HepG2 (cell line): Measurements from ENCODE around the gene DNAJC5. TPM values are rescaled to one million over a fixed set of nuclear protein-coding genes. Genes with fewer than 3 reads are reported as not detected.
A peak's percentile ranks its signal among the peaks of the same experiment; 100 is the strongest.

ENCODE experiments used
- CBX2 ChIP-seq, 2 experiments: fragments of 200-600 bp in 1 of 2; sonication (generic); formaldehyde crosslinking in 1 of 2; IDR thresholded peaks; 2 replicates each; pipeline versions ENCODE4 v1.7.0 to v1.8.1; 2018 to 2022; ENCODE audit warnings: low read depth in 2 of 2, low read length in 1 of 2, mild to moderate bottlenecking in 1 of 2, missing genetic modification reagents in 1 of 2
- EHMT2 ChIP-seq: fragments of 200-600 bp; sonication (generic); IDR thresholded peaks from 2 replicates; pipeline ENCODE4 v1.7.0; 2017; ENCODE audit warnings: antibody characterized with exemption, low read depth, low read length, borderline replicate concordance
- EP300 ChIP-seq, 3 experiments: sonication (generic) in 1 of 3; formaldehyde crosslinking in 1 of 3; IDR thresholded peaks; 2 replicates each; pipeline versions ENCODE4 v1.5.1 to v1.6.1; 2011 to 2020; ENCODE audit warnings: low read depth in 2 of 3, low read length in 2 of 3, borderline replicate concordance in 1 of 3, improper control_type of control experiment in 1 of 3, mild to moderate bottlenecking in 1 of 3, missing genetic modification reagents in 1 of 3, moderate library complexity in 1 of 3
- GABPB1 ChIP-seq: IDR thresholded peaks from 2 replicates; pipeline ENCODE4 v1.6.1; 2016; ENCODE audit warnings: mild to moderate bottlenecking, missing genetic modification reagents, moderate library complexity, missing compliant biosample characterization
- HOXA7 ChIP-seq: sonication (generic); formaldehyde crosslinking; IDR thresholded peaks from 2 replicates; pipeline ENCODE4 v1.8.1; 2022; ENCODE audit warnings: mild to moderate bottlenecking, missing genetic modification reagents, moderate library complexity
- HOXD1 ChIP-seq: sonication (generic); formaldehyde crosslinking; IDR thresholded peaks from 2 replicates; pipeline ENCODE4 v1.5.0; 2020; ENCODE audit warnings: missing genetic modification reagents
- KDM5A ChIP-seq: fragments of 200-600 bp; sonication (generic); IDR thresholded peaks from 2 replicates; pipeline ENCODE4 v1.7.0; 2018; ENCODE audit warnings: antibody characterized with exemption, mild to moderate bottlenecking, low read length, borderline replicate concordance
- KLF13 ChIP-seq: sonication (generic); formaldehyde crosslinking; IDR thresholded peaks from 2 replicates; pipeline ENCODE4 v1.4.0; 2020; ENCODE audit warnings: mild to moderate bottlenecking, missing genetic modification reagents
- KMT2A ChIP-seq: sonication (generic); formaldehyde crosslinking; IDR thresholded peaks from 2 replicates; pipeline ENCODE4 v1.4.0; 2020; ENCODE audit warnings: missing genetic modification reagents
- NAIF1 ChIP-seq: sonication (generic); formaldehyde crosslinking; IDR thresholded peaks from 2 replicates; pipeline ENCODE4 v1.5.0; 2020; ENCODE audit warnings: mild to moderate bottlenecking, missing genetic modification reagents, borderline replicate concordance
- REXO4 ChIP-seq: sonication (generic); formaldehyde crosslinking; IDR thresholded peaks from 2 replicates; pipeline ENCODE4 v1.8.0; 2022; ENCODE audit warnings: missing genetic modification reagents, mild to moderate bottlenecking, borderline replicate concordance
- SMYD3 ChIP-seq: sonication (generic); formaldehyde crosslinking; IDR thresholded peaks from 2 replicates; pipeline ENCODE4 v1.8.1; 2023; ENCODE audit warnings: mild to moderate bottlenecking, missing genetic modification reagents
- TARDBP ChIP-seq: sonication (generic); formaldehyde crosslinking; IDR thresholded peaks from 2 replicates; pipeline ENCODE4 v1.8.0; 2022; ENCODE audit warnings: mild to moderate bottlenecking, missing genetic modification reagents
- TP53 ChIP-seq: sonication (generic); formaldehyde crosslinking; conservative IDR thresholded peaks from 2 replicates; pipeline ENCODE4 v1.4.0; 2020; ENCODE audit warnings: missing genetic modification reagents
- UBTF ChIP-seq: sonication (generic); formaldehyde crosslinking; IDR thresholded peaks from 2 replicates; pipeline ENCODE4 v1.4.0; 2020; ENCODE audit warnings: mild to moderate bottlenecking, missing genetic modification reagents
- ZBTB21 ChIP-seq: sonication (generic); formaldehyde crosslinking; IDR thresholded peaks from 2 replicates; pipeline ENCODE4 v1.4.0; 2020; ENCODE audit warnings: missing genetic modification reagents
- ZNF230 ChIP-seq: sonication (generic); formaldehyde crosslinking; IDR thresholded peaks from 2 replicates; pipeline ENCODE4 v1.4.0; 2020; ENCODE audit warnings: mild to moderate bottlenecking, missing genetic modification reagents
- ZNF24 ChIP-seq: fragments of 450-650 bp; IDR thresholded peaks from 2 replicates; pipeline ENCODE4 v1.6.1; 2017; ENCODE audit warnings: antibody characterized with exemption, mild to moderate bottlenecking
- ZNF33A ChIP-seq: sonication (generic); formaldehyde crosslinking; IDR thresholded peaks from 2 replicates; pipeline ENCODE4 v1.5.1; 2020; ENCODE audit warnings: missing genetic modification reagents, mild to moderate bottlenecking, moderate library complexity, borderline replicate concordance
- ZNF644 ChIP-seq: IDR thresholded peaks from 2 replicates; pipeline ENCODE4 v1.6.1; 2016; ENCODE audit warnings: low read depth
- ZNF75D ChIP-seq: sonication (generic); formaldehyde crosslinking; IDR thresholded peaks from 2 replicates; pipeline ENCODE4 v1.8.1; 2023; ENCODE audit warnings: missing genetic modification reagents, mild to moderate bottlenecking, borderline replicate concordance
- polyA plus RNA-seq, 8 experiments: library from polyadenylated mRNA; depleted of rRNA in 3 of 8; stranded (reverse) in 7 of 8; unstranded in 1 of 8; fragments of >200 nt; fragmentation: Illumina TruSeq in 4 of 8; extraction: Trizol in 4 of 8; gene quantifications; 2 replicates each; pipeline versions ENCODE4 v1.2.1 to v1.2.3, GENCODE V29; 2011 to 2016; ENCODE audit warnings: low read depth in 4 of 8, missing spikeins in 1 of 8, mixed read lengths in 1 of 8; ENCODE audit not compliant: insufficient read depth in 1 of 8
- total RNA-seq, 5 experiments: library from RNA; depleted of rRNA; stranded (reverse); fragments of >200 nt; fragmentation: Illumina TruSeq; extraction: Trizol; gene quantifications; 2 replicates each; pipeline ENCODE4 v1.2.3, GENCODE V29; 2016; ENCODE audit warnings: low read depth in 1 of 5
- TF ChIP-seq, protein P1 (sequence below): sonication (generic); formaldehyde crosslinking; IDR thresholded peaks from 2 replicates; pipeline ENCODE4 v1.8.0; 2022; ENCODE audit warnings: missing genetic modification reagents, low read depth, mild to moderate bottlenecking, borderline replicate concordance
- TF ChIP-seq, protein P2 (sequence below): sonication (generic); formaldehyde crosslinking; IDR thresholded peaks from 2 replicates; pipeline ENCODE4 v1.4.0; 2020; ENCODE audit warnings: missing genetic modification reagents, mild to moderate bottlenecking, borderline replicate concordance

DNAJC5 gene
- total and polyA plus RNA-seq, 2 of the 13 experiments (the other 11 are each of a cell fraction or from before 2014, with no cell fraction given) = 42.8 to 64.5 TPM

DNA sequence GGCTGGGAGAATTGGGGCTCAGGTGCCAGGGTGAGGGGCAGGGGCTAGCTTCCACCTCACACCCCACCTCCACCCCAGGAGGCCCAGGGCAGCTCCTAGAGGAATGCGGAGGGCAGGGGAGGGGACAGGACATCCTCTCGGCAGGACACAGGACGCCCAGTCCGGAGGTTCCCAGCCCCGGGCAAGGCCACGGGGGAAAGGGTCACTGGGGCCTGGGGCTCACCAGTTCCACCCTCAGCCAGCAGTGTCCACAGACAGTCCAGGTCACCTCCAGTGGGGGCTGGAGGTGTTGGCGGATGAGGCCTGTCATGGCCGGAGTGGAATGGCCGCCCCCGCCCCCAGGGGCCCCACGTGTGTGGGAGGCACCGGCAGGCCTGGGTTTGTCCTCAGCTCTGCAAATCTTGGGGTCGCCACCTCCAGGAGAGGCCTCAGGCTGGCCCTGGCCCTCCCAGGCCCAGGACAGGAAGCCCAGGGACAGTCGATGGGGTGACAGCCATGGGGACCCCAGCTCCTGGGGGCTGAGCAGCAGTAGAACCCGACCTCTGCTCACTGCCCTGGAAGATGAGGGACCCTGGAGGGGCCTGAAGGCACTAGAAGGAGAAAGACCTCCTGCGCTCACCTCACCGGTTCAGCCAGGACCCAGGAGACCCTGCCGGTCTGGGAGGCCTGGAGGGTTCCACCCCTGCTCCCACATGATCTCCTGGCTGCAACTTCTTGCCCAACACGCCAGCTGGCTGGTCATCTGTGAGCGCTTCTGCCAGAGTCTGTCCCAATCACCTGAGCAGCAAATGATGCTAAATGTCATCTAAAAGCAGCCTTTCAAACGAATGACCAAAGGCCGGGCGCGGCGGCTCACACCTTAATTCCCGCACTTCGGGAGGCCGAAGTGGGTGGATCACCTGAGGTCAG is 46.7 kb upstream of the DNAJC5 start (continued):
- peak; percentile 54; the same call in 1 of the 2 replicates for TF ChIP-seq UBTF (CRISPR knock-in tag)
- no peak for TF ChIP-seq ZBTB21 (CRISPR knock-in tag)
- no peak for TF ChIP-seq EHMT2
- TF ChIP-seq KLF13 = no peak
- TF ChIP-seq KMT2A (CRISPR knock-in tag) = 0 out of 2 replicates have a peak, but pooled peaks have one; percentile 39
- no peak for TF ChIP-seq HOXA7 (CRISPR knock-in tag)
- no peak for TF ChIP-seq ZNF33A (CRISPR knock-in tag)
- no peak for TF ChIP-seq CBX2 (IDR thresholded peaks at IDR 0.05; ENCODE audit: low read depth, low read length)
- no peak for TF ChIP-seq CBX2 (CRISPR knock-in tag; IDR thresholded peaks at IDR 0.05; ENCODE audit: low read depth)
- no peak for TF ChIP-seq SMYD3 (CRISPR knock-in tag)
- TF ChIP-seq HOXD1 (CRISPR knock-in tag) = no peak
- TF ChIP-seq TP53 = no peak
- TF ChIP-seq, protein P1, sequence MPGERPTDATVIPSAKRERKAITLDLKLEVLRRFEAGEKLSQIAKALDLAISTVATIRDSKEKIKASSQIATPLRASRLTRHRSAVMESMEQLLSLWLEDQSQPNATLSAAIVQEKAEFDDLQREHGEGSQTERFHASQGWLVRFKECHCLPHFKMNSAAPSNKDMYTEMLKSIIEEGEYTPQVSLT (CRISPR knock-in tag) = no peak
- TF ChIP-seq ZNF644 = no peak
- peak; percentile 41; the same call in 1 of the 2 replicates for TF ChIP-seq GABPB1 (CRISPR knock-in tag)
- TF ChIP-seq EP300 (IDR thresholded peaks at IDR 0.05; ENCODE audit: low read depth in 2 of 2, low read length in 2 of 2) = no peak
- TF ChIP-seq EP300 (CRISPR knock-in tag; IDR thresholded peaks at IDR 0.05; ENCODE audit: borderline replicate concordance) = no peak
- TF ChIP-seq, protein P2, sequence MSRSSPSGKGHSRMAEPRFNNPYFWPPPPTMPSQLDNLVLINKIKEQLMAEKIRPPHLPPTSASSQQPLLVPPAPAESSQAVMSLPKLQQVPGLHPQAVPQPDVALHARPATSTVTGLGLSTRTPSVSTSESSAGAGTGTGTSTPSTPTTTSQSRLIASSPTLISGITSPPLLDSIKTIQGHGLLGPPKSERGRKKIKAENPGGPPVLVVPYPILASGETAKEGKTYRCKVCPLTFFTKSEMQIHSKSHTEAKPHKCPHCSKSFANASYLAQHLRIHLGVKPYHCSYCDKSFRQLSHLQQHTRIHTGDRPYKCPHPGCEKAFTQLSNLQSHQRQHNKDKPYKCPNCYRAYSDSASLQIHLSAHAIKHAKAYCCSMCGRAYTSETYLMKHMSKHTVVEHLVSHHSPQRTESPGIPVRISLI (CRISPR knock-in tag) = no peak
- TF ChIP-seq REXO4 (CRISPR knock-in tag) = no peak
- no peak for TF ChIP-seq KDM5A
- TF ChIP-seq ZNF230 (CRISPR knock-in tag) = no peak
- no peak for TF ChIP-seq ZNF75D (CRISPR knock-in tag)
- no peak for TF ChIP-seq NAIF1 (CRISPR knock-in tag)
- peak; percentile 77 for TF ChIP-seq TARDBP
- TF ChIP-seq ZNF24 = no peak
